Amniotic epithelial cell (primary cell): ENCODE measurements around the gene RIN2.
"Not testable (repeated sequence)": the region's sequence is repeated elsewhere in the genome, so short reads cannot be mapped to it uniquely, and the experiment has no call there.

Source experiments
- DNase-seq: peaks from one replicate; pipeline ENCODE4 v3.0.0-alpha.2; 2010; ENCODE audit warnings: low read depth

RIN2 gene

DNA sequence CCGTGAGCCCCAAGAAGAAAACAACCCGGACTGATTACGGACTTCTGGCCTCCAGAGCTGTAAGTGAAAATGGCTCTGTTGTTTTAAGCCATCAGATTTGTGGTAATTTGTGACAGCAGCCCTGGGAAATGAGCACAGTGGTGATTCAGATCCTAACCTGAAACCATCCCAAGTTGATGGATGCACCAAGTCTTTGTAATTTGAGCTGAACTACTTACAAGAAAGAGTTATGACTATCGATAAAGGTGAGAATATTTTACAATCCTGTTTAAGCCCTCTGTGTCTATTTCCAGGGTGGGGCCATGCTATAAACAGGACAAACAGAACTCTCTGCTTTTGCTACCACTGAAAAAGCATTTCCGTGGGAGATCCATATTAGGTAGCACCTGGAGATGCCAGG lies 19.1 kb upstream of the RIN2 start:
- DNase-seq, result peak; percentile 7

GRCh38 chr20:19739351-19739750 lies 18.7 kb upstream of the RIN2 start:
- DNase-seq, result no peak

DNA sequence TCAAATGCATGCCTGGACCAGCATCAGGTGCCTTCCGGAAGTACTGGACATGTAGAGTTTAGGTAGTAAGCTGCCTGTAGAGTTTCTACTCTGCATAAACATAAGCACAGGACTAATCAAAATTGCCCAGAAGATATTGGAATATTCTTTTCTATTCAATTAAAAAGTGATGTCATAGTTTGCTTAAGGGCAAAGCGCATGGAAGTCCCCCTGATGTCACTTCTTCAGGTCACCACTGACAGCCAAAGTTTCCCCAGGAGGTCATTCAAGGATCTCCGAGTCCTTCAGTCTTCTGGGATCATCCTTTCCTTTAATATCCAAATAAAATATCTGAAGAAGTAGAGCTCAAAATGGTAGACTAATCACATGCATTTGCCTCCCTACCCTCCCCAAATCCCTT lies 17.5 kb upstream of the RIN2 start:
- no peak for DNase-seq

- no peak for DNase-seq
Measured at GRCh38 chr20:19741924-19742323, 16.1 kb upstream of the RIN2 start.

GRCh38 chr20:19742974-19743639 lies 15.0 kb upstream of the RIN2 start:
- DNase-seq, result no peak

DNA sequence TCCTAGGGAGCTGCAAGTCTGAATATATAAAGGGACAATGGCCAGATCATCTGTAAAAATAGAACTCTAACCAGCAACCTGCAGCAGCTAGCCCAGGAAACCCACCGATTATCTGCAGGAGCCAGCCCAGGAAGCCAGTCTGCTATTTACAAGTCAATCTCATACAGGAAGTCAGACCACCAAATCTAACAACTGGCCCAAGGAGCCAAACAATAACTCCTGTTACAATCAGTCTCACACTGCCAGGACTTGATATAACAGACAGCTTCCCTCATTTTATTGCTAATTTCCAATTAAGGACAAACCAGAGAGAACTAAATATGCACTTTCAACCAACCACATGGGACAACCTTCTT lies 14.4 kb upstream of the RIN2 start:
- DNase-seq, result no peak

DNA sequence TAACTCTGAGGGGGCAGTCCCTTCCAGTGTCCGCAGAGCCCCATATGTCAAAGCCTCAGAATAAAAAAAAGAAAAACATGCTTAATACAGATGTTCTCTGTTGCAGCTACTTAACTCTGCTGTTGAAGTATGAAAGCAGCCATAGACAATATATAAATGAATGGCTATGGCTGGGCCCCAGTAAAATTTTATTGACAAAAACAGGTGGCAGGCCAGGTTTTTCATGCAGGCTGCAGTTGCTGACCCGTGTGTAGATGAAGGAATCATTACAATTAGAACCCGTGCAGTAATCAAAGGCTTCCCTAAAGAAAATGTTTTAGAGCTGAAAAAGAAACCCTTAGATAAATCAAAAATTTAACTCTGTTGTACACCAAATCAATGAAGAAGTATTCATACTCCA lies 13.0 kb upstream of the RIN2 start:
- no peak for DNase-seq

GRCh38 chr20:19745584-19745983 lies 12.5 kb upstream of the RIN2 start:
- DNase-seq, result no peak

GRCh38 chr20:19746396-19746795 lies 11.7 kb upstream of the RIN2 start:
- DNase-seq, result no peak

DNA sequence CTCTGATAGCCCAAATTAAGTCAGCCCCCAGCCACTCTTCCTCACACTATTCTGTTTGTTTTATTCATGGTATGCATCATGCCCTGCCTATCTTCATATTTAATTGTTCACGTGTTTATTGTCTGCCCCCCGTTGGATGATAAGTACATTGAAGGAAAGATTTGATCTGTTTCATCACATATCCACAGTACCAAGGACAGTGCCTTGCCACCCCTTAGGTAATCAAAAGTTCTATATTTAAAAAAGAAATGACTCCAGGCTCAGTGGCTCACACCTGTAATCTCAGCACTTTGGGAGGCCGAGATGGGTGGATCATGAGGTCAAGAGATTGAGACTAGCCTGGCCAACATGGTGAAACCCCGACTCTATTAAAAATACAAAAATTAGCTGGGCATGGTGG lies 10.2 kb upstream of the RIN2 start:
- no peak for DNase-seq

GRCh38 chr20:19748681-19749080 lies 9.4 kb upstream of the RIN2 start:
- DNase-seq, result no peak

DNA sequence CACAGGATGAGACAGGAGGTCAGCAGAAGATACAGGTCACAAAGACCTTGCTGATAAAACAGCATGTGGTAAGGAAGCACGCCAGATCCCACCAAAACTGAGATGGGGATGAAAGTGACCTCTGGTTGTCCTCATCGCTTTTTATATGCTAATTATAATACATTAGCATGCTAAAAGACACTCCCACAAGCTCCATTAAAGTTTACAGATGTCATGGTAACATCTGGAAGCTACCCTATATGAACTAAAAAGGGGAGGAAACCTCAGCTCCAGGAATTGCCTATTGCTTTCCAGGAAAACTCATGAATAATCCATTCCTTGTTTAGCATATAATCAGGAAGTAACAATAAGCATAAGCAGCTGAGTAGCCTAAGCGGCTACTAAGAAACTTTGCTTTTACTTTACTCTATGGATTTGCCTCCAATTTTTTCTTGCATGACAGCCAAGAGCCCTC lies 8.4 kb upstream of the RIN2 start:
- no peak for DNase-seq

DNA sequence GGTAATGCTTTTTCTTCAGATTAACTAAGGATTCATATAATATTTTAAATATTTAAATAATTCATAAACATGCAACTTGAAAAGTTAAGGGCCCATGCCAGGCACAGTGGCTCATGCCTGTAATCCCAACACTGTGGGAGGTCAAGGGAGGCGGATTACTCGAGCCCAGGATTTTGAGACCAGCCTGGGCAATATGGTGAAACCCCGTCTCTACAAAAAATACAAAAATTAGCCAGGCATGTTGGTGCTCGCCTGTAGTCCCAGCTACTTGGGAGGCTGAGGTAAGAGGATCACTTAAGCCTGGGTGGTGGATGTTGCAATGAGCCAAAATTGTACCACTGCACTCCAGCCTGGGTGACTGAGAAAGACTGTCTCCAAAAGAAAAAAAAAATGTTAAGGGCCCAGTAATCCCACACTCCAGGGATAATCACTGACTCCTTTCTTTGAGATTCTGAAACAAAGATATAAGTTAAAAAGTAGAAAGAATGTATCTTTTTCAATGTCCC lies 7.9 kb upstream of the RIN2 start:
- no peak for DNase-seq

DNA sequence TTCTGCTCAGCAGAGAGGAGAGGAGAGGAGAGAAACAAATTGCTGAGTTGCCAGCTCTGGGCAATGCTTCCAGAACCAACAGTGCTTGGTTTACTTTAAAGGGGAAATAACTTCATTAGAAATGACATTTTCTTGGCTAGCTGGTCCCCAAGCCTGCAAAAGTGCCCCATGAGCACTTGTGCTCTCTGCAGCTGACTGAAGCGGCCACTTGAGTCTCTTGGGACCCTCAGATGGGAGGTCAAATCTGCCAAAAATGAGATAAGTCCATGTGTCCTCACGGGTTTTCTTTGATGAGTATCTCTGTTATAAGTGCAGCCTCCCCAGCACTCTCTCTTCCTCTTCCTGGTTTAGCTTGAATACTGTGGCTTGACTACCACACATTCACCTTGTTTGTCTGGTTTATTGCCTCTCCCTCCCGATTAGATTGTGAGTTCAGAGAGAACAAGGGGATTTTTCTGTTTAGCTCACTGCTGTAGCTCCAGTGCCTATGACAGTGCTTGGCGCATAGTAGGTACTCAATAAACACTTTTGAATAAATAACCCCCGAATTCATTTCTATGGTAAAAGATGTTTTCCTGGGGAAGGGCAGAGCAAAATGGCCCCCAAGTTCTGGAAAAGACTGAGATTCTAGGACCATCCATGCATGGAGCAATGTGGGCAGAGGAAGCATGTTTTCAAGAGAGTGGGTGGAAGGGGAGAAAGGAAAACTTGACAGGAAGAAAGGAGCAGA lies 7.0 kb upstream of the RIN2 start:
- no peak for DNase-seq

DNA sequence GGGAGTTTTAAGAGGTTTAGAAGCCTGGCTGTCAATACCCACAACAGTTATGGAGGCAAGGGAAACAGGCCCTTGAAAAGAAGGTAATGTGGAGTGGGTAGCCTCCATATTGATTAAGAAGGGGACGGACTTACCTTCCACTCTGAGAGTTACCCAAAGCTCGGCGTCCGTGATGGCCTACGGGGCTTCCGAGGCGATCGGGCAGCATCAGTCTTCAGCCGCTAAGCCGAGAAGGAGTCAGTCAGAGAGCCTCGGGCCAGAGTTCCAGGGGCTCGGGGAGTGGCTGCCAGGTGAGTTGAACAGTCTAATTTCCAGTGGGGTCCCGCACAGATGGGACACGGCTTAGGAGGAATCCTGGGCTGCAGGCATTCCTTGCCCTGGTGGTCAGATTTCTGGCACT lies 3.9 kb upstream of the RIN2 start:
- DNase-seq, result not testable (repeated sequence)

GRCh38 chr20:19756761-19757486 lies 1.1 kb upstream of the RIN2 start:
- DNase-seq, result no peak

DNA sequence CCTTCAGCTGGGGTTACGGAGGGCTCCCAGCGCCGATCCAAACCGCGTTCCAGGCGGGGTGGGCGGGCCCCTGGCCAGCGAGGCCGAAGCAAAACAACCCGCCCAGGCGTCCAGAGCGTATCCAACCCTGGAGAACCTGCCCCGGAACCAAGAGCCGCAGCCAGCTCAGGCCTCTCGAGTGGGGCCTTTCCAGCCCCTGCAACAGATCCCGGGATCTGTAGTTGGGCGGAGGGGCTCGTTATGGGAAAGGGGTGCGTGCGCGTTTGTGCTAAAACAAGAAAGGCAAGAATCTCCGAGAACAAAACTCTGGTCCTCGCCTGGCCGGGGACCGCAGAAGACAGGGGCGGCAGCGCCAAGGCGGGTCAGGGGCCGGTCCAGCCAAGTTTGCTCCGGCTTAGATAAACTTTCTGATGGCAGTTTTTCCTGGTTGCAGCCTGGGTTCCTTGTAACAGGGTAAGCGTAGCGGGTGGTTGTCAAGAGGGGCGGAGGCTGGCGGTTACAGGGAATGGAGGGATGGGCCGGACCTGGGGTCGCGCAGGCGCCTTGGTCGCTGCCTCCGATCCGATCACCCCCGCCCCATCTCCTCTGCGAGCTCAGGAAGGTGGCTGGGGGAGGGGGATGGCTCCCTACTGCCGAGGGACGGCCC lies 448 bp upstream of the RIN2 start:
- DNase-seq, result peak; percentile 84

DNA sequence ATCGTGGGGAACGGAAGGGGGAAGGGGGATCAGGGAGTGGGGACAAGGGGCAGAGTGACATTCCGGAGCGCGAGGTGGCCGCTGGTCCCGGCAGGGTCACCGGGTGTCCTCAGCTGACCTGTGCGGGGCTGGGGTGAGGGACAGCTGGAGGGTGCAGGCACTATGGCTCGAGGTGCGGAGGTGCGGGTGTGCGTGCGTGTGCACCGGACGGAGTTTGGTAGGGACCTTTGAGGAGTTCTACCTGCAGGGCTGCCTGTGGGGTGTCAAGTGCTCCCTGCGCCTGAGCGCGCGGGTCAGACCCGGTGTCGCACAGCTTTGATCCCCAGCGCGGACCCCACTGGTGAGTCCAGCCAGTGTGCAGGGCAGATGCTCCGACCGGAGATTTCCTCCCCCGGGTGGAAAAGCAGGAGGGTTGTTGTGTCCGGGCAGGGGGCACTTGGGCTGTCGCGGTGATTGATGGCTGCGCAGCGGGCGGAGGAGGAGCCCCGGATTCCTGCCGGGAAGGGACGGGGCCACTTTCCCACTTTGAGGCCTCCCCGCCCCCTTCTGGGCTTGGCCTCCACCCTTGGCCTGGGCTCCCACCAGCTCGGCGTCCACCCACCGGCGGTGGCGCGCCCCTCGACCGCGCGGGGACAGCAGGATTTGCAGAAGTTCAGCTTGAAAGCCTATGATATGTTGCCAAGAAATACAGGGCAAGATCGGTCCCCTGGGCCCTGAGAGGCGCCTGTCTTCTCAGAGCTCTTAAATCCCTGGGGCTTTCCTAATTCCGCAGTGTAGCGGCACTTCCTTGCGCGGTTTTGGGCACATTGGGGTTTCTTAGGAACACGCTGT lies 658 bp downstream of the RIN2 start:
- peak; percentile 16 for DNase-seq

GRCh38 chr20:19760371-19760721 lies 2.3 kb downstream of the RIN2 start:
- no peak for DNase-seq

DNA sequence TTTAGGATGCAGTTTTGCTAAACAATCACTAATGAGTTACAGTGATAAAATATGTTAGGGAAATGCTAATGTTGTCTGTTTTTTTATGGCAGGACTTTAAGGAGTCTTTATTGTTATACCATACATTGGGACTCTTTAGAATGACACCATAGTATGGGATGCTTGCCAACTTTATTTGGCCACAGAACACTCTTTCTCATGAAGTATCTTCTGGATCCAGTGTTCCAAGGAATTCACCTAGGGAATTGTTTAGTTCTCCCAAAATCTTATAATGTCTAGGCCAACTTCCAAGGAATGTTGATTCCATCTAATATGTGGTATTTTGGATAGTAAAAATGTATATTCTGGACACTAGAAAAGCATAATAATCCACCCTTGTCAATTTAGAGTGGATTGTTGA lies 3.3 kb downstream of the RIN2 start:
- DNase-seq, result no peak

GRCh38 chr20:19761841-19762240 lies 3.8 kb downstream of the RIN2 start:
- no peak for DNase-seq

GRCh38 chr20:19764207-19764606 lies 6.1 kb downstream of the RIN2 start:
- no peak for DNase-seq
